DOHH2 (cell line): ENCODE results near the gene CBFB.

Experiments used
- H3F3A ChIP-seq: fragments of 200-600 bp; sonication (generic), shearing (Covaris generic); 2 replicates; pipeline ENCODE4 v1.6.0; 2016; ENCODE audit warnings: antibody characterized with exemption, mild to moderate bottlenecking; ENCODE audit not compliant: control insufficient read depth, insufficient read depth
- H3K27ac ChIP-seq: fragments of 200-600 bp; sonication (generic); 2 replicates; pipeline ENCODE4 v1.5.1; 2014; ENCODE audit warnings: low read depth, mild to moderate bottlenecking, low read length, moderate library complexity
- H3K27me3 ChIP-seq: fragments of 200-600 bp; sonication (generic); 2 replicates; pipeline ENCODE4 v1.6.1; 2014; ENCODE audit warnings: mild to moderate bottlenecking, low read length, mixed read lengths; ENCODE audit not compliant: control insufficient read depth
- H3K36me3 ChIP-seq: fragments of 200-600 bp; sonication (generic); 2 replicates; pipeline ENCODE4 v1.6.1; 2014; ENCODE audit warnings: mild to moderate bottlenecking, low read length, moderate library complexity, mixed read lengths; ENCODE audit not compliant: control insufficient read depth
- H3K4me1 ChIP-seq: fragments of 200-600 bp; sonication (generic); 2 replicates; pipeline ENCODE4 v1.6.1; 2014; ENCODE audit warnings: mild to moderate bottlenecking, low read length, mixed read lengths; ENCODE audit not compliant: control insufficient read depth
- H3K4me2 ChIP-seq: fragments of 200-600 bp; sonication (generic); 2 replicates; pipeline ENCODE4 v1.6.0; 2014; ENCODE audit warnings: mild to moderate bottlenecking, low read length, moderate library complexity
- H3K4me3 ChIP-seq: fragments of 200-600 bp; sonication (generic); 2 replicates; pipeline ENCODE4 v1.5.1; 2014; ENCODE audit warnings: mild to moderate bottlenecking, low read length, mixed read lengths
- H3K79me2 ChIP-seq: fragments of 200-600 bp; sonication (generic); 2 replicates; pipeline ENCODE4 v1.6.1; 2014; ENCODE audit warnings: mild to moderate bottlenecking, low read length, mixed read lengths; ENCODE audit not compliant: control insufficient read depth
- H3K9me2 ChIP-seq: fragments of 200-600 bp; sonication (generic); replicated peaks from 2 replicates; pipeline ENCODE4 v1.6.1; 2014; ENCODE audit warnings: mild to moderate bottlenecking, low read length, mixed read lengths; ENCODE audit not compliant: control insufficient read depth
- H3K9me3 ChIP-seq: fragments of 200-600 bp; sonication (generic); 2 replicates; pipeline ENCODE4 v1.6.1; 2014; ENCODE audit warnings: antibody characterized with exemption, low read length, mixed read lengths; ENCODE audit not compliant: control insufficient read depth, insufficient read depth
- H4K20me1 ChIP-seq: fragments of 200-600 bp; sonication (generic); 2 replicates; pipeline ENCODE4 v1.6.0; 2014; ENCODE audit warnings: low read depth, mild to moderate bottlenecking, antibody characterized with exemption, low read length, moderate library complexity; ENCODE audit not compliant: control insufficient read depth, insufficient read depth
- EZH2phosphoT487 ChIP-seq: fragments of 200-600 bp; sonication (generic); IDR thresholded peaks from 2 replicates; pipeline ENCODE4 v1.6.1; 2017; ENCODE audit warnings: borderline replicate concordance, mild to moderate bottlenecking, antibody characterized with exemption, low read length, moderate library complexity, mixed read lengths
- TF ChIP-seq, protein P1 (sequence below): fragments of 200-600 bp; sonication (generic); IDR thresholded peaks from one replicate; pipeline ENCODE4 v1.5.1; 2014; ENCODE audit warnings: antibody characterized with exemption, mild to moderate bottlenecking, low read depth, low read length; ENCODE audit not compliant: poor library complexity, severe bottlenecking

The CBFB gene

GRCh38 chr16:67068212-67068753, 39.3 kb downstream of the CBFB start:
- no peaks in the 10 kb centered on the region for H3K27me3 ChIP-seq

GRCh38 chr16:67071476-67072048, 42.6 kb downstream of the CBFB start:
- H3K27me3 ChIP-seq, result no peaks in the 10 kb centered on the region
- H3K4me1 ChIP-seq, result no peaks in the 10 kb centered on the region
- H3K79me2 ChIP-seq, result 0 out of 2 replicates have a peak, but pooled peaks cover 2% of the 10 kb centered on the region
- no peaks in the 10 kb centered on the region for H3K9me3 ChIP-seq
- peaks cover 3% of the 10 kb centered on the region; the same call in 1 of the 2 replicates for H4K20me1 ChIP-seq
- no peaks in the 10 kb centered on the region for H3K9me2 ChIP-seq
- no peak overlapping the region for H3K4me3 ChIP-seq
- H3K27ac ChIP-seq, result no peak overlapping the region
- TF ChIP-seq, protein P1, sequence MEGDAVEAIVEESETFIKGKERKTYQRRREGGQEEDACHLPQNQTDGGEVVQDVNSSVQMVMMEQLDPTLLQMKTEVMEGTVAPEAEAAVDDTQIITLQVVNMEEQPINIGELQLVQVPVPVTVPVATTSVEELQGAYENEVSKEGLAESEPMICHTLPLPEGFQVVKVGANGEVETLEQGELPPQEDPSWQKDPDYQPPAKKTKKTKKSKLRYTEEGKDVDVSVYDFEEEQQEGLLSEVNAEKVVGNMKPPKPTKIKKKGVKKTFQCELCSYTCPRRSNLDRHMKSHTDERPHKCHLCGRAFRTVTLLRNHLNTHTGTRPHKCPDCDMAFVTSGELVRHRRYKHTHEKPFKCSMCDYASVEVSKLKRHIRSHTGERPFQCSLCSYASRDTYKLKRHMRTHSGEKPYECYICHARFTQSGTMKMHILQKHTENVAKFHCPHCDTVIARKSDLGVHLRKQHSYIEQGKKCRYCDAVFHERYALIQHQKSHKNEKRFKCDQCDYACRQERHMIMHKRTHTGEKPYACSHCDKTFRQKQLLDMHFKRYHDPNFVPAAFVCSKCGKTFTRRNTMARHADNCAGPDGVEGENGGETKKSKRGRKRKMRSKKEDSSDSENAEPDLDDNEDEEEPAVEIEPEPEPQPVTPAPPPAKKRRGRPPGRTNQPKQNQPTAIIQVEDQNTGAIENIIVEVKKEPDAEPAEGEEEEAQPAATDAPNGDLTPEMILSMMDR, result no peak
- no peak for TF ChIP-seq EZH2phosphoT487
- H3K4me2 ChIP-seq, result no peak overlapping the region
- no peaks in the 10 kb centered on the region; the same call in 1 of the 2 replicates for H3F3A ChIP-seq
- H3K36me3 ChIP-seq, result peaks cover 72% of the 10 kb centered on the region

More at GRCh38 chr16:67068212-67068753, 39.3 kb downstream of the CBFB start:
- no peak for TF ChIP-seq EZH2phosphoT487
- TF ChIP-seq, protein P1, result no peak
- peaks cover 5% of the 10 kb centered on the region; the same call in 1 of the 2 replicates for H4K20me1 ChIP-seq
- H3K27ac ChIP-seq, result no peak overlapping the region
- no peak overlapping the region for H3K4me2 ChIP-seq
- H3K79me2 ChIP-seq, result peaks cover 22% of the 10 kb centered on the region
- H3K9me2 ChIP-seq, result no peaks in the 10 kb centered on the region
- peaks cover 62% of the 10 kb centered on the region for H3K36me3 ChIP-seq
- no peaks in the 10 kb centered on the region for H3K9me3 ChIP-seq
- H3K4me1 ChIP-seq, result no peaks in the 10 kb centered on the region
- H3F3A ChIP-seq, result no peaks in the 10 kb centered on the region
- H3K4me3 ChIP-seq, result no peak overlapping the region

DNA sequence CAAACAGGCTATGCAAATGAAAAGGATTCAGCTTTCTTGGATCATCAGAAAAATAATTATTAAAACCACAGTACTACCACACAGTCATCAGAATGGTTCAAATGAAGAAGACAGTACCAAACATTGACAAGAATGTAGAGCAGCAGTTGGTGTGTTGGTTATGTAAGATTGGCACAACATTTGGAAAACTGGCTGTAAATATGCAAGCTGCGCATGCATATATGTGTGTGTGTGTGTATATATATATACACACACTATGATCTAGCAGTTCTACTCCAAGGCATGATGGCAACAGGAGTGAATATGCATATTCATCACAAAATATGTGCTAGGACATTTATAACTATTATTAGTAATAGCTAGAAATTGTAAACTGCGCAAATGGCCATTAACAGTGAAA, 46.4 kb downstream of the CBFB start:
- H3K9me3 ChIP-seq, result no peaks in the 10 kb centered on the region
- no peak overlapping the region for H3K4me2 ChIP-seq
- no peaks in the 10 kb centered on the region for H3K9me2 ChIP-seq
- no peak for TF ChIP-seq EZH2phosphoT487
- TF ChIP-seq, protein P1, result no peak
- no peak overlapping the region for H3K27ac ChIP-seq
- no peaks in the 10 kb centered on the region for H3K4me1 ChIP-seq
- no peaks in the 10 kb centered on the region for H3K27me3 ChIP-seq
- H3K36me3 ChIP-seq, result peaks cover 55% of the 10 kb centered on the region
- no peak overlapping the region for H3K4me3 ChIP-seq
- 0 out of 2 replicates have a peak, but pooled peaks cover 2% of the 10 kb centered on the region for H3K79me2 ChIP-seq
- 0 out of 2 replicates have a peak, but pooled peaks cover under 1% of the 10 kb centered on the region for H4K20me1 ChIP-seq
- H3F3A ChIP-seq, result no peaks in the 10 kb centered on the region; the same call in 1 of the 2 replicates
